ENCODE data around the gene IL1R2. TPM values are rescaled to one million over a fixed set of nuclear protein-coding genes. Genes with fewer than 3 reads are reported as not detected.

The IL1R2 gene
- total and polyA plus RNA-seq, 2 of the 13 experiments (the other 11 are each of a cell fraction or from before 2014, with no cell fraction given) = 3.6 to 7.3 TPM

DNA sequence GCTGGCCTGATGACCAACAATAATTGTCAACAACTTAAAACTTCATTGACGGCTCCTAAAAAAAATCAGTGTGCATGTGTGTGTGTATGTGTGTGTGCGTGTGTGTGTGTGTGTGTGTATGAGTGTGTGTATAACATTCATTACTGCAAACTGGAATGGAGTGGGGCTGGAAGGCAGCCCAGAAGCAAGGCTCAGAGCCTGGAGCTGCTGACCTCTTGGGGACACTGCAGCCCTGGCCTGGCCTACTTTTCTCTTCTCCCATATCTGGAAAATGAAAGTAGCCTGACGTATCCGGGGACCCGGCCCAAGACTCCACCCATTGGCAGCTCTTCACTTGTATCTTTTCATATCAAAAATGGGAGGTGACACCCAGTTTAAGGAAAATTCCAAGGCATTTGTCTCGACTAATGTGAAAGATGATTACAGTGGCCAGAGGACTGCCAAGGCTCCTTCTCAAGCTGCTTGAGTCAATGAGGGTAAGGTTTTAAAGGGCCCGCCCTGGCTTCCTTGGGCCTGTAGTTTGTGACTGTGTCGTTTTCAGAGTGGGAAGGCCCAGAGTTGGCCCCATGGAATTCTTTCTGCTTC is 78.4 kb downstream of the IL1R2 start (continued):
- TF ChIP-seq ZNF292 (CRISPR knock-in tag; IDR thresholded peaks at IDR 0.05; ENCODE audit: borderline replicate concordance, low read depth) = peak; percentile 19; the same call in 1 of the 2 replicates
- TF ChIP-seq, protein P1, sequence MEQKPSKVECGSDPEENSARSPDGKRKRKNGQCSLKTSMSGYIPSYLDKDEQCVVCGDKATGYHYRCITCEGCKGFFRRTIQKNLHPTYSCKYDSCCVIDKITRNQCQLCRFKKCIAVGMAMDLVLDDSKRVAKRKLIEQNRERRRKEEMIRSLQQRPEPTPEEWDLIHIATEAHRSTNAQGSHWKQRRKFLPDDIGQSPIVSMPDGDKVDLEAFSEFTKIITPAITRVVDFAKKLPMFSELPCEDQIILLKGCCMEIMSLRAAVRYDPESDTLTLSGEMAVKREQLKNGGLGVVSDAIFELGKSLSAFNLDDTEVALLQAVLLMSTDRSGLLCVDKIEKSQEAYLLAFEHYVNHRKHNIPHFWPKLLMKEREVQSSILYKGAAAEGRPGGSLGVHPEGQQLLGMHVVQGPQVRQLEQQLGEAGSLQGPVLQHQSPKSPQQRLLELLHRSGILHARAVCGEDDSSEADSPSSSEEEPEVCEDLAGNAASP (CRISPR knock-in tag; IDR thresholded peaks at IDR 0.05; ENCODE audit: borderline replicate concordance) = peak; percentile 14; the same call in 1 of the 2 replicates
- peak; percentile 13; the same call in 1 of the 2 replicates for TF ChIP-seq KMT2B (CRISPR knock-in tag; IDR thresholded peaks at IDR 0.05)
- no peak for TF ChIP-seq ZNF629 (CRISPR knock-in tag; conservative IDR thresholded peaks at IDR 0.05)
- peak; percentile 41; the same call in 1 of the 2 replicates for TF ChIP-seq PHF21A (CRISPR knock-in tag; IDR thresholded peaks at IDR 0.05)
- peak; percentile 21; the same call in 1 of the 2 replicates for TF ChIP-seq KAT8 (CRISPR knock-in tag; IDR thresholded peaks at IDR 0.05)
- TF ChIP-seq, protein P2, sequence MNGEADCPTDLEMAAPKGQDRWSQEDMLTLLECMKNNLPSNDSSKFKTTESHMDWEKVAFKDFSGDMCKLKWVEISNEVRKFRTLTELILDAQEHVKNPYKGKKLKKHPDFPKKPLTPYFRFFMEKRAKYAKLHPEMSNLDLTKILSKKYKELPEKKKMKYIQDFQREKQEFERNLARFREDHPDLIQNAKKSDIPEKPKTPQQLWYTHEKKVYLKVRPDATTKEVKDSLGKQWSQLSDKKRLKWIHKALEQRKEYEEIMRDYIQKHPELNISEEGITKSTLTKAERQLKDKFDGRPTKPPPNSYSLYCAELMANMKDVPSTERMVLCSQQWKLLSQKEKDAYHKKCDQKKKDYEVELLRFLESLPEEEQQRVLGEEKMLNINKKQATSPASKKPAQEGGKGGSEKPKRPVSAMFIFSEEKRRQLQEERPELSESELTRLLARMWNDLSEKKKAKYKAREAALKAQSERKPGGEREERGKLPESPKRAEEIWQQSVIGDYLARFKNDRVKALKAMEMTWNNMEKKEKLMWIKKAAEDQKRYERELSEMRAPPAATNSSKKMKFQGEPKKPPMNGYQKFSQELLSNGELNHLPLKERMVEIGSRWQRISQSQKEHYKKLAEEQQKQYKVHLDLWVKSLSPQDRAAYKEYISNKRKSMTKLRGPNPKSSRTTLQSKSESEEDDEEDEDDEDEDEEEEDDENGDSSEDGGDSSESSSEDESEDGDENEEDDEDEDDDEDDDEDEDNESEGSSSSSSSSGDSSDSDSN (CRISPR knock-in tag; IDR thresholded peaks at IDR 0.05) = peak; percentile 59; the same call in 1 of the 2 replicates
- TF ChIP-seq, protein P3, sequence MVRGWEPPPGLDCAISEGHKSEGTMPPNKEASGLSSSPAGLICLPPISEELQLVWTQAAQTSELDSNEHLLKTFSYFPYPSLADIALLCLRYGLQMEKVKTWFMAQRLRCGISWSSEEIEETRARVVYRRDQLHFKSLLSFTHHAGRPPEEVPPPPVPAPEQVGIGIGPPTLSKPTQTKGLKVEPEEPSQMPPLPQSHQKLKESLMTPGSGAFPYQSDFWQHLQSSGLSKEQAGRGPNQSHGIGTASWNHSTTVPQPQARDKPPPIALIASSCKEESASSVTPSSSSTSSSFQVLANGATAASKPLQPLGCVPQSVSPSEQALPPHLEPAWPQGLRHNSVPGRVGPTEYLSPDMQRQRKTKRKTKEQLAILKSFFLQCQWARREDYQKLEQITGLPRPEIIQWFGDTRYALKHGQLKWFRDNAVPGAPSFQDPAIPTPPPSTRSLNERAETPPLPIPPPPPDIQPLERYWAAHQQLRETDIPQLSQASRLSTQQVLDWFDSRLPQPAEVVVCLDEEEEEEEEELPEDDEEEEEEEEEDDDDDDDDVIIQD (CRISPR knock-in tag; IDR thresholded peaks at IDR 0.05; ENCODE audit: low read depth) = 0 out of 2 replicates have a peak, but pooled peaks have one; percentile 30
- TF ChIP-seq NAIF1 (CRISPR knock-in tag; IDR thresholded peaks at IDR 0.05; ENCODE audit: borderline replicate concordance) = peak; percentile 80
- no peak for TF ChIP-seq NR2F6 (IDR thresholded peaks at IDR 0.05)
- peak; percentile 40; the same call in 1 of the 2 replicates for TF ChIP-seq NR2F6 (CRISPR knock-in tag; IDR thresholded peaks at IDR 0.05)
- no peak for TF ChIP-seq TBL1XR1 (IDR thresholded peaks at IDR 0.05; ENCODE audit: borderline replicate concordance, low read length, partially characterized antibody)
- TF ChIP-seq RAD21 (CRISPR knock-in tag; IDR thresholded peaks at IDR 0.05) = peak; percentile 73
- 0 out of 4 replicates have a peak, but pooled peaks of 1 of the 2 experiments have one; percentile 4 for TF ChIP-seq EP300 (IDR thresholded peaks at IDR 0.05; ENCODE audit: low read depth in 2 of 2, low read length in 2 of 2)
- TF ChIP-seq EP300 (CRISPR knock-in tag; IDR thresholded peaks at IDR 0.05; ENCODE audit: borderline replicate concordance) = no peak
- TF ChIP-seq, protein P4, sequence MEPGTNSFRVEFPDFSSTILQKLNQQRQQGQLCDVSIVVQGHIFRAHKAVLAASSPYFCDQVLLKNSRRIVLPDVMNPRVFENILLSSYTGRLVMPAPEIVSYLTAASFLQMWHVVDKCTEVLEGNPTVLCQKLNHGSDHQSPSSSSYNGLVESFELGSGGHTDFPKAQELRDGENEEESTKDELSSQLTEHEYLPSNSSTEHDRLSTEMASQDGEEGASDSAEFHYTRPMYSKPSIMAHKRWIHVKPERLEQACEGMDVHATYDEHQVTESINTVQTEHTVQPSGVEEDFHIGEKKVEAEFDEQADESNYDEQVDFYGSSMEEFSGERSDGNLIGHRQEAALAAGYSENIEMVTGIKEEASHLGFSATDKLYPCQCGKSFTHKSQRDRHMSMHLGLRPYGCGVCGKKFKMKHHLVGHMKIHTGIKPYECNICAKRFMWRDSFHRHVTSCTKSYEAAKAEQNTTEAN (CRISPR knock-in tag; conservative IDR thresholded peaks at IDR 0.05) = peak; percentile 66; the same call in 1 of the 2 replicates
- no peak for TF ChIP-seq ZFP41 (CRISPR knock-in tag; IDR thresholded peaks at IDR 0.05; ENCODE audit: borderline replicate concordance)
- peak; percentile 46; the same call in 1 of the 2 replicates for TF ChIP-seq GFI1 (CRISPR knock-in tag; IDR thresholded peaks at IDR 0.05; ENCODE audit: borderline replicate concordance)
- 0 out of 2 replicates have a peak, but pooled peaks have one; percentile 38 for TF ChIP-seq KDM5B (CRISPR knock-in tag; IDR thresholded peaks at IDR 0.05; ENCODE audit: borderline replicate concordance)
- TF ChIP-seq, protein P5, sequence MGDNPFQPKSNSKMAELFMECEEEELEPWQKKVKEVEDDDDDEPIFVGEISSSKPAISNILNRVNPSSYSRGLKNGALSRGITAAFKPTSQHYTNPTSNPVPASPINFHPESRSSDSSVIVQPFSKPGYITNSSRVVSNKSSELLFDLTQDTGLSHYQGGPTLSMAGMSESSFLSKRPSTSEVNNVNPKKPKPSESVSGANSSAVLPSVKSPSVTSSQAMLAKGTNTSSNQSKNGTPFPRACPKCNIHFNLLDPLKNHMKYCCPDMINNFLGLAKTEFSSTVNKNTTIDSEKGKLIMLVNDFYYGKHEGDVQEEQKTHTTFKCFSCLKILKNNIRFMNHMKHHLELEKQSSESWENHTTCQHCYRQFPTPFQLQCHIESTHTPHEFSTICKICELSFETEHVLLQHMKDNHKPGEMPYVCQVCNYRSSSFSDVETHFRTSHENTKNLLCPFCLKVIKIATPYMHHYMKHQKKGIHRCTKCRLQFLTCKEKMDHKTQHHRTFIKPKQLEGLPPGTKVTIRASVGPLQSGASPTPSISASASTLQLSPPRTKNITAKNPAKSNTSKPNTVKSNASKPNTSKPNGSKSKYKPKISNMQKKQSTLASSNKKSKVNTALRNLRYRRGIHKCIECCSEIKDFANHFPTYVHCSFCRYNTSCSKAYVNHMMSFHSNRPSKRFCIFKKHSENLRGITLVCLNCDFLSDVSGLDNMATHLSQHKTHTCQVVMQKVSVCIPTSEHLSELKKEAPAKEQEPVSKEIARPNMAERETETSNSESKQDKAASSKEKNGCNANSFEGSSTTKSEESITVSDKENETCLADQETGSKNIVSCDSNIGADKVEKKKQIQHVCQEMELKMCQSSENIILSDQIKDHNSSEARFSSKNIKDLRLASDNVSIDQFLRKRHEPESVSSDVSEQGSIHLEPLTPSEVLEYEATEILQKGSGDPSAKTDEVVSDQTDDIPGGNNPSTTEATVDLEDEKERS (CRISPR knock-in tag; IDR thresholded peaks at IDR 0.05) = no peak
